Stomach smooth muscle (tissue), 2 donors: Measurements from ENCODE around the gene KDM2B.

Source experiments
- H3K27ac ChIP-seq: one replicate; pipeline ENCODE4 v1.7.0; 2013; ENCODE audit warnings: mild to moderate bottlenecking, low read length, inconsistent platforms
- H3K27me3 ChIP-seq, 2 donors: one replicate each; pipeline ENCODE4 v1.7.0; 2013; ENCODE audit warnings: low read length in 2 of 2; ENCODE audit not compliant: insufficient read depth in 2 of 2, control insufficient read depth in 1 of 2
- H3K36me3 ChIP-seq, 2 donors: one replicate each; pipeline ENCODE4 v1.7.0; 2013; ENCODE audit warnings: low read length in 2 of 2; ENCODE audit not compliant: control insufficient read depth in 2 of 2, insufficient read depth in 2 of 2
- H3K4me1 ChIP-seq: one replicate; pipeline ENCODE4 v1.7.0; 2013; ENCODE audit warnings: low read length; ENCODE audit not compliant: control insufficient read depth, insufficient read depth
- H3K4me3 ChIP-seq, 2 donors: one replicate each; pipeline ENCODE4 v1.7.0; 2013; ENCODE audit warnings: low read length in 2 of 2
- H3K9ac ChIP-seq, 2 donors: one replicate each; pipeline ENCODE4 v1.7.0; 2013; ENCODE audit warnings: low read length in 2 of 2, mild to moderate bottlenecking in 1 of 2
- H3K9me3 ChIP-seq, 2 donors: one replicate each; pipeline ENCODE4 v1.7.0; 2013; ENCODE audit warnings: low read length in 2 of 2; ENCODE audit not compliant: control insufficient read depth in 2 of 2
- donor health status: healthy.
- donor health status: Pancreatic carcinoma.

KDM2B gene

GRCh38 chr12:121580959-121581685, at the start of gene KDM2B:
Gene KDM2B (minus strand): TSS chr12:121581023. CDS start chr12:121580911, 112 bp downstream.
- Histone ChIP-seq H3K27ac (peak within 1 kb of the TSS; percentile 77), H3K36me3 (no peaks in the 10 kb centered on the region), H3K9ac (peak within 1 kb of the TSS; percentile 66 to 69), H3K27me3 (no peaks in the 10 kb centered on the region), H3K9me3 (no peaks in the 10 kb centered on the region), H3K4me3 (peak within 1 kb of the TSS; percentile 75 to 82), H3K4me1 (peaks cover 44% of the 10 kb centered on the region)

- H3K4me3 ChIP-seq = peak overlapping the region; percentile 5 to 84
- peaks cover 0 to 3% of the 10 kb centered on the region in 2 donors for H3K36me3 ChIP-seq
- H3K9ac ChIP-seq = peak overlapping the region; percentile 2 to 26
- peaks cover 61% of the 10 kb centered on the region for H3K4me1 ChIP-seq
- peak overlapping the region; percentile 84 for H3K27ac ChIP-seq
- no peaks in the 10 kb centered on the region for H3K9me3 ChIP-seq
- no peaks in the 10 kb centered on the region for H3K27me3 ChIP-seq
Measured at GRCh38 chr12:121628536-121628935, 47.7 kb upstream of the KDM2B start.

GRCh38 chr12:121628037-121628436, 47.2 kb upstream of the KDM2B start:
- Histone ChIP-seq H3K9ac (peak overlapping the region; percentile 21 to 26), H3K4me1 (peaks cover 59% of the 10 kb centered on the region)

GRCh38 chr12:121626853-121627640, 46.2 kb upstream of the KDM2B start:
- Histone ChIP-seq H3K4me3 (peak overlapping the region; percentile 84 to 91), H3K36me3 (peaks cover 0 to 3% of the 10 kb centered on the region in 2 donors), H3K27me3 (no peaks in the 10 kb centered on the region), H3K27ac (peak overlapping the region; percentile 84), H3K9me3 (no peaks in the 10 kb centered on the region), H3K9ac (peak overlapping the region; percentile 76 to 78), H3K4me1 (peaks cover 49% of the 10 kb centered on the region)

More at GRCh38 chr12:121628037-121628436, 47.2 kb upstream of the KDM2B start:
- H3K4me3 ChIP-seq = peak overlapping the region; percentile 84 to 91
- peak overlapping the region; percentile 84 for H3K27ac ChIP-seq
- no peaks in the 10 kb centered on the region for H3K9me3 ChIP-seq
- peaks cover 0 to 3% of the 10 kb centered on the region in 2 donors for H3K36me3 ChIP-seq
- no peaks in the 10 kb centered on the region for H3K27me3 ChIP-seq

- Histone ChIP-seq H3K4me3 (peak within 1 kb of the TSS; percentile 84 to 91), H3K4me1 (peaks cover 44% of the 10 kb centered on the region), H3K9me3 (no peaks in the 10 kb centered on the region), H3K36me3 (peaks cover 0 to 3% of the 10 kb centered on the region in 2 donors), H3K9ac (peak within 1 kb of the TSS; percentile 76 to 78), H3K27me3 (no peaks in the 10 kb centered on the region), H3K27ac (peak within 1 kb of the TSS; percentile 84)
Measured at GRCh38 chr12:121626087-121626852, 45.4 kb upstream of the KDM2B start, which contains the start of gene ORAI1. Gene ORAI1 (plus strand): TSS chr12:121626530.

- Histone ChIP-seq H3K27me3 (no peaks in the 10 kb centered on the region), H3K4me3 (no peak overlapping the region), H3K9ac (peak overlapping the region in 1 of 2 donors; percentile 17), H3K27ac (peak overlapping the region; percentile 53), H3K36me3 (no peaks in the 10 kb centered on the region), H3K9me3 (no peaks in the 10 kb centered on the region), H3K4me1 (peaks cover 10% of the 10 kb centered on the region)
Measured at GRCh38 chr12:121620333-121620891, 39.6 kb upstream of the KDM2B start.

GRCh38 chr12:121618659-121619233, 37.9 kb upstream of the KDM2B start:
- H3K9me3 ChIP-seq = no peaks in the 10 kb centered on the region
- no peaks in the 10 kb centered on the region for H3K27me3 ChIP-seq
- no peak overlapping the region for H3K9ac ChIP-seq
- H3K4me1 ChIP-seq = peaks cover 6% of the 10 kb centered on the region
- no peak overlapping the region for H3K4me3 ChIP-seq
- no peaks in the 10 kb centered on the region for H3K36me3 ChIP-seq
- no peak overlapping the region for H3K27ac ChIP-seq

- Histone ChIP-seq H3K9ac (no peak overlapping the region), H3K9me3 (no peaks in the 10 kb centered on the region), H3K27ac (no peak overlapping the region), H3K4me3 (no peak overlapping the region), H3K27me3 (no peaks in the 10 kb centered on the region), H3K36me3 (no peaks in the 10 kb centered on the region), H3K4me1 (peaks cover 17% of the 10 kb centered on the region)
Measured at GRCh38 chr12:121614872-121615467, 34.1 kb upstream of the KDM2B start.

GRCh38 chr12:121613462-121613861, 32.6 kb upstream of the KDM2B start:
- Histone ChIP-seq H3K27ac (no peak overlapping the region), H3K9ac (no peak overlapping the region), H3K27me3 (no peaks in the 10 kb centered on the region), H3K4me1 (peaks cover 11% of the 10 kb centered on the region), H3K4me3 (no peak overlapping the region), H3K9me3 (no peaks in the 10 kb centered on the region), H3K36me3 (no peaks in the 10 kb centered on the region)
